Rectal smooth muscle tissue (tissue), 1 donor: ENCODE measurements around the gene ATP10A.

Experiments
- H3K27ac ChIP-seq: one replicate; pipeline ENCODE4 v1.7.0; 2013; ENCODE audit warnings: low read depth, low read length, inconsistent platforms
- H3K27me3 ChIP-seq: one replicate; pipeline ENCODE4 v1.7.0; 2013; ENCODE audit warnings: low read length; ENCODE audit not compliant: control insufficient read depth, insufficient read depth
- H3K36me3 ChIP-seq: one replicate; pipeline ENCODE4 v1.7.0; 2013; ENCODE audit warnings: low read length; ENCODE audit not compliant: control insufficient read depth, insufficient read depth
- H3K4me1 ChIP-seq: one replicate; pipeline ENCODE4 v1.7.0; 2013; ENCODE audit warnings: low read length; ENCODE audit not compliant: control insufficient read depth, insufficient read depth
- H3K4me3 ChIP-seq: one replicate; pipeline ENCODE4 v1.7.0; 2013; ENCODE audit warnings: low read length
- H3K9ac ChIP-seq: one replicate; pipeline ENCODE4 v1.7.0; 2013; ENCODE audit warnings: low read length

Gene ATP10A

GRCh38 chr15:25848325-25848724 lies 14.8 kb downstream of the ATP10A start:
- Histone ChIP-seq H3K27me3 (no peaks in the 10 kb centered on the region), H3K27ac (peak overlapping the region; percentile 83), H3K4me3 (no peak overlapping the region), H3K9ac (no peak overlapping the region), H3K36me3 (no peaks in the 10 kb centered on the region), H3K4me1 (peaks cover 28% of the 10 kb centered on the region)

- H3K9ac ChIP-seq = no peak overlapping the region
- no peaks in the 10 kb centered on the region for H3K27me3 ChIP-seq
- no peaks in the 10 kb centered on the region for H3K36me3 ChIP-seq
- H3K4me3 ChIP-seq = no peak overlapping the region
- H3K4me1 ChIP-seq = peaks cover 28% of the 10 kb centered on the region
- H3K27ac ChIP-seq = no peak overlapping the region
Observed at GRCh38 chr15:25847051-25847450, 16.1 kb downstream of the ATP10A start.

- Histone ChIP-seq H3K4me1 (peaks cover 28% of the 10 kb centered on the region), H3K9ac (no peak overlapping the region), H3K36me3 (no peaks in the 10 kb centered on the region), H3K27me3 (no peaks in the 10 kb centered on the region), H3K4me3 (no peak overlapping the region), H3K27ac (no peak overlapping the region)
Observed at GRCh38 chr15:25846377-25846776, 16.8 kb downstream of the ATP10A start.

GRCh38 chr15:25844981-25845680 lies 18.0 kb downstream of the ATP10A start:
- Histone ChIP-seq H3K9ac (no peak overlapping the region), H3K36me3 (no peaks in the 10 kb centered on the region), H3K4me1 (peaks cover 22% of the 10 kb centered on the region), H3K27me3 (no peaks in the 10 kb centered on the region), H3K27ac (peak overlapping the region; percentile 15), H3K4me3 (no peak overlapping the region)

- H3K36me3 ChIP-seq = no peaks in the 10 kb centered on the region
- H3K27ac ChIP-seq = peak overlapping the region; percentile 15
- no peaks in the 10 kb centered on the region for H3K27me3 ChIP-seq
- H3K9ac ChIP-seq = no peak overlapping the region
- H3K4me3 ChIP-seq = no peak overlapping the region
- peaks cover 17% of the 10 kb centered on the region for H3K4me1 ChIP-seq
Observed at GRCh38 chr15:25844542-25844941, 18.6 kb downstream of the ATP10A start.

- Histone ChIP-seq H3K27me3 (no peaks in the 10 kb centered on the region), H3K27ac (peak overlapping the region; percentile 41), H3K4me3 (no peak overlapping the region)
Observed at GRCh38 chr15:25844076-25844475, 19.1 kb downstream of the ATP10A start.

GRCh38 chr15:25839638-25840156 lies 23.4 kb downstream of the ATP10A start:
- Histone ChIP-seq H3K27ac (no peak overlapping the region), H3K27me3 (no peaks in the 10 kb centered on the region), H3K4me3 (no peak overlapping the region), H3K9ac (no peak overlapping the region), H3K4me1 (no peaks in the 10 kb centered on the region), H3K36me3 (no peaks in the 10 kb centered on the region)

More at GRCh38 chr15:25844076-25844475, 19.1 kb downstream of the ATP10A start:
- H3K36me3 ChIP-seq = no peaks in the 10 kb centered on the region
- peaks cover 12% of the 10 kb centered on the region for H3K4me1 ChIP-seq
- no peak overlapping the region for H3K9ac ChIP-seq

- Histone ChIP-seq H3K4me1 (no peaks in the 10 kb centered on the region), H3K36me3 (no peaks in the 10 kb centered on the region), H3K27me3 (no peaks in the 10 kb centered on the region), H3K27ac (no peak overlapping the region), H3K9ac (no peak overlapping the region), H3K4me3 (no peak overlapping the region)
Observed at GRCh38 chr15:25838871-25839195, 24.3 kb downstream of the ATP10A start.

GRCh38 chr15:25838191-25838870 lies 24.8 kb downstream of the ATP10A start:
- no peaks in the 10 kb centered on the region for H3K27me3 ChIP-seq
- no peaks in the 10 kb centered on the region for H3K4me1 ChIP-seq
- H3K27ac ChIP-seq = no peak overlapping the region
- no peak overlapping the region for H3K9ac ChIP-seq
- H3K4me3 ChIP-seq = no peak overlapping the region
- H3K36me3 ChIP-seq = no peaks in the 10 kb centered on the region

GRCh38 chr15:25832158-25832557 lies 31.0 kb downstream of the ATP10A start:
- peak overlapping the region; percentile 87 for H3K27ac ChIP-seq
- H3K9ac ChIP-seq = no peak overlapping the region
- H3K4me1 ChIP-seq = peaks cover 27% of the 10 kb centered on the region
- H3K4me3 ChIP-seq = no peak overlapping the region
- H3K27me3 ChIP-seq = no peaks in the 10 kb centered on the region
- no peaks in the 10 kb centered on the region for H3K36me3 ChIP-seq

GRCh38 chr15:25830844-25831451 lies 32.2 kb downstream of the ATP10A start:
- Histone ChIP-seq H3K36me3 (no peaks in the 10 kb centered on the region), H3K27me3 (no peaks in the 10 kb centered on the region), H3K4me1 (peaks cover 27% of the 10 kb centered on the region), H3K27ac (peak overlapping the region; percentile 87), H3K9ac (no peak overlapping the region), H3K4me3 (peak overlapping the region; percentile 23)

GRCh38 chr15:25829073-25829472 lies 34.1 kb downstream of the ATP10A start:
- H3K9ac ChIP-seq = no peak overlapping the region
- peak overlapping the region; percentile 87 for H3K27ac ChIP-seq
- H3K4me3 ChIP-seq = no peak overlapping the region
- peaks cover 32% of the 10 kb centered on the region for H3K4me1 ChIP-seq
- no peaks in the 10 kb centered on the region for H3K36me3 ChIP-seq
- no peaks in the 10 kb centered on the region for H3K27me3 ChIP-seq
